Measurements from ENCODE around the gene INCENP. TPM values are rescaled to one million over a fixed set of nuclear protein-coding genes. Genes with fewer than 3 reads are reported as not detected.
A peak's percentile ranks its signal among the peaks of the same experiment; 100 is the strongest.

INCENP gene
- total RNA-seq, 6 experiments from 2014 or later, result 32.3 to 60.0 (median 54.1) TPM

- Mint-ChIP-seq H3K9me3 (no peaks in the 10 kb centered on the region), H3K4me3 (no peak overlapping the region), H3K27ac (no peak overlapping the region), H3K4me1 (ENCODE audit: low read depth) (no peaks in the 10 kb centered on the region), H3K36me3 (ENCODE audit: low read depth) (peaks cover 18% of the 10 kb centered on the region), H3K27me3 (ENCODE audit: insufficient read depth) (no peaks in the 10 kb centered on the region; the same call in 1 of the 2 replicates)
- TF ChIP-seq CTCF (IDR thresholded peaks at IDR 0.05), result peak; percentile 38; the same call in 1 of the 2 replicates
- no peak for DNase-seq
These were observed 19.9 kb downstream of the INCENP start for GRCh38 chr11:62143727-62144126.

- H3K4me1 Mint-ChIP-seq (ENCODE audit: low read depth), result no peaks in the 10 kb centered on the region
These were observed 20.9 kb downstream of the INCENP start for GRCh38 chr11:62144641-62145255.

GRCh38 chr11:62145261-62145871 is 21.6 kb downstream of the INCENP start:
- peaks cover 23% of the 10 kb centered on the region for H3K36me3 Mint-ChIP-seq (ENCODE audit: low read depth)
- H3K27ac Mint-ChIP-seq, result no peak overlapping the region
- no peaks in the 10 kb centered on the region for H3K9me3 Mint-ChIP-seq
- H3K4me1 Mint-ChIP-seq (ENCODE audit: low read depth), result no peaks in the 10 kb centered on the region
- no peak for DNase-seq
- no peaks in the 10 kb centered on the region; the same call in none of the 2 replicates for H3K27me3 Mint-ChIP-seq (ENCODE audit: insufficient read depth)
- H3K4me3 Mint-ChIP-seq, result no peak overlapping the region
- no peak for TF ChIP-seq CTCF (IDR thresholded peaks at IDR 0.05)

More at GRCh38 chr11:62144641-62145255, 20.9 kb downstream of the INCENP start:
- Mint-ChIP-seq H3K9me3 (no peaks in the 10 kb centered on the region), H3K4me3 (no peak overlapping the region), H3K27me3 (ENCODE audit: insufficient read depth) (no peaks in the 10 kb centered on the region; the same call in 1 of the 2 replicates), H3K36me3 (ENCODE audit: low read depth) (peaks cover 23% of the 10 kb centered on the region), H3K27ac (no peak overlapping the region)
- no peak for DNase-seq
- no peak for TF ChIP-seq CTCF (IDR thresholded peaks at IDR 0.05)

- Mint-ChIP-seq H3K27ac (no peak overlapping the region), H3K36me3 (ENCODE audit: low read depth) (peaks cover 28% of the 10 kb centered on the region), H3K9me3 (no peaks in the 10 kb centered on the region), H3K4me1 (ENCODE audit: low read depth) (no peaks in the 10 kb centered on the region), H3K4me3 (no peak overlapping the region), H3K27me3 (ENCODE audit: insufficient read depth) (no peaks in the 10 kb centered on the region; the same call in none of the 2 replicates)
- no peak for DNase-seq
- TF ChIP-seq CTCF (IDR thresholded peaks at IDR 0.05), result no peak
These were observed 22.8 kb downstream of the INCENP start for GRCh38 chr11:62146476-62147200.

- H3K4me3 Mint-ChIP-seq, result no peak overlapping the region
- H3K4me1 Mint-ChIP-seq (ENCODE audit: low read depth), result no peaks in the 10 kb centered on the region
- peak; percentile 11; the same call in 1 of the 2 replicates for TF ChIP-seq CTCF (IDR thresholded peaks at IDR 0.05)
- H3K27me3 Mint-ChIP-seq (ENCODE audit: insufficient read depth), result no peaks in the 10 kb centered on the region; the same call in none of the 2 replicates
- DNase-seq, result no peak
- H3K27ac Mint-ChIP-seq, result no peak overlapping the region
- no peaks in the 10 kb centered on the region for H3K9me3 Mint-ChIP-seq
- H3K36me3 Mint-ChIP-seq (ENCODE audit: low read depth), result peaks cover 28% of the 10 kb centered on the region
These were observed 23.7 kb downstream of the INCENP start for GRCh38 chr11:62147545-62147944.
